ENCODE data around the gene GSE1. TPM values are rescaled to one million over a fixed set of nuclear protein-coding genes. Genes with fewer than 3 reads are reported as not detected.

The GSE1 gene
- total RNA-seq, 1 experiment from 2014 or later = 90.2 TPM

DNA sequence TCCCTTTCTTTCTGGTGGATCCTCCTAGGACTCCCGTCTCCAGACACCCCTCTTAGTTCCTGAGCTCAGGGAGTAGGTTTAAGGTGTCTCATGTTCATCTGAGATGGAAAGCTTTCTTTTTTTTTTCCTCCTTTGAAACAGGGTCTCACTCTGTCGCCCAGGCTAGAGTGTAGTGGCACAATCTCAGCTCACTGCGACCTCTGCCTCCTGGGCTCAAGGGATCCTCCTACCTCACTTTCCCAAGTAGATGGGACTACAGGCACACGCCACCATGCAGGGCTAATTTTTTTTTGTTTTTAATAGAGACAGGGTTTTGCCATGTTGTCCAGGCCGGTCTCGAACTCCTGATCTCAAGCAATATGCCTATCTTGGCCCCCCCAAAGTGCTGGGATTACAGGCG lies 3.6 kb upstream of the GSE1 start:
- Histone ChIP-seq H2AFZ (ENCODE audit: low read depth, low read length, poor library complexity, severe bottlenecking) (no peak overlapping the region), H3K9me3 (ENCODE audit: control insufficient read depth in 1 of 2, insufficient read depth in 1 of 2, low read depth in 1 of 2, low read length in 2 of 2) (no peaks in the 10 kb centered on the region), H3K4me2 (ENCODE audit: low read length) (no peak overlapping the region), H4K20me1 (ENCODE audit: insufficient read depth) (no peaks in the 10 kb centered on the region), H3K79me2 (ENCODE audit: insufficient read depth, low read length) (peaks cover 4% of the 10 kb centered on the region; the same call in 1 of the 2 replicates), H3K4me1 (ENCODE audit: control insufficient read depth in 1 of 2, insufficient read depth in 2 of 2, low read length in 2 of 2) (peaks cover 14 to 41% of the 10 kb centered on the region in 2 experiments), H3K27me3 (ENCODE audit: insufficient read depth, low read length) (no peaks in the 10 kb centered on the region), H3K4me3 (replicated peaks in 1 of 2; ENCODE audit: low read depth in 1 of 2, low read length in 2 of 2) (no peak overlapping the region), H3K9ac (ENCODE audit: low read length) (no peak overlapping the region), H3K9me2 (ENCODE audit: insufficient read depth) (no peaks in the 10 kb centered on the region), H3K27ac (ENCODE audit: low read depth, low read length) (no peak overlapping the region), H3K36me3 (ENCODE audit: control insufficient read depth in 1 of 2, insufficient read depth in 2 of 2, low read length in 2 of 2) (no peaks in the 10 kb centered on the region)
- intact Hi-C loops (cut with micrococcal nuclease) = no loop called here
- ChIA-PET POLR2A (interaction anchor here (1.6 kb wide), 1 partner anchor 95 kb away, joined by 5 read pairs; no protein-coding TSS in a partner anchor), CTCF (interaction anchor here (0.6 to 4.9 kb wide), 14 partner anchors 56 to 495 kb away, joined by 3 to 30 read pairs (median 6); no protein-coding TSS in a partner anchor), RAD21 (ENCODE audit: low non-redundant PET in 1 of 2, low total read pairs in 2 of 2, uncharacterized antibody in 2 of 2, unreplicated experiment in 2 of 2) (interaction anchor here in 1 of 2 experiments (1.3 to 2.1 kb wide), 2 partner anchors 118 to 214 kb away, joined by 3 to 11 read pairs; no protein-coding TSS in a partner anchor)
- TF ChIP-seq SIN3A (IDR thresholded peaks at IDR 0.05; ENCODE audit: low read depth) = no peak
- TF ChIP-seq FOSL1 (IDR thresholded peaks at IDR 0.05; ENCODE audit: low read depth) = no peak
- TF ChIP-seq YY1 (IDR thresholded peaks at IDR 0.05; ENCODE audit: extremely low read depth, insufficient replicate concordance, low read depth, low read length) = no peak
- no peak for TF ChIP-seq SRF (IDR thresholded peaks at IDR 0.05; ENCODE audit: low read depth)
- TF ChIP-seq POLR2AphosphoS5 (IDR thresholded peaks at IDR 0.05; ENCODE audit: low read depth, low read length) = no peak
- TF ChIP-seq, protein P1, sequence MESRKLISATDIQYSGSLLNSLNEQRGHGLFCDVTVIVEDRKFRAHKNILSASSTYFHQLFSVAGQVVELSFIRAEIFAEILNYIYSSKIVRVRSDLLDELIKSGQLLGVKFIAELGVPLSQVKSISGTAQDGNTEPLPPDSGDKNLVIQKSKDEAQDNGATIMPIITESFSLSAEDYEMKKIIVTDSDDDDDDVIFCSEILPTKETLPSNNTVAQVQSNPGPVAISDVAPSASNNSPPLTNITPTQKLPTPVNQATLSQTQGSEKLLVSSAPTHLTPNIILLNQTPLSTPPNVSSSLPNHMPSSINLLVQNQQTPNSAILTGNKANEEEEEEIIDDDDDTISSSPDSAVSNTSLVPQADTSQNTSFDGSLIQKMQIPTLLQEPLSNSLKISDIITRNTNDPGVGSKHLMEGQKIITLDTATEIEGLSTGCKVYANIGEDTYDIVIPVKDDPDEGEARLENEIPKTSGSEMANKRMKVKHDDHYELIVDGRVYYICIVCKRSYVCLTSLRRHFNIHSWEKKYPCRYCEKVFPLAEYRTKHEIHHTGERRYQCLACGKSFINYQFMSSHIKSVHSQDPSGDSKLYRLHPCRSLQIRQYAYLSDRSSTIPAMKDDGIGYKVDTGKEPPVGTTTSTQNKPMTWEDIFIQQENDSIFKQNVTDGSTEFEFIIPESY (IDR thresholded peaks at IDR 0.05; ENCODE audit: extremely low read depth, insufficient replicate concordance, low read length) = no peak
- no peak for TF ChIP-seq SP1 (IDR thresholded peaks at IDR 0.05; ENCODE audit: low read depth)
- TF ChIP-seq CEBPB (IDR thresholded peaks at IDR 0.05; ENCODE audit: low read depth) = no peak
- TF ChIP-seq, protein P2, sequence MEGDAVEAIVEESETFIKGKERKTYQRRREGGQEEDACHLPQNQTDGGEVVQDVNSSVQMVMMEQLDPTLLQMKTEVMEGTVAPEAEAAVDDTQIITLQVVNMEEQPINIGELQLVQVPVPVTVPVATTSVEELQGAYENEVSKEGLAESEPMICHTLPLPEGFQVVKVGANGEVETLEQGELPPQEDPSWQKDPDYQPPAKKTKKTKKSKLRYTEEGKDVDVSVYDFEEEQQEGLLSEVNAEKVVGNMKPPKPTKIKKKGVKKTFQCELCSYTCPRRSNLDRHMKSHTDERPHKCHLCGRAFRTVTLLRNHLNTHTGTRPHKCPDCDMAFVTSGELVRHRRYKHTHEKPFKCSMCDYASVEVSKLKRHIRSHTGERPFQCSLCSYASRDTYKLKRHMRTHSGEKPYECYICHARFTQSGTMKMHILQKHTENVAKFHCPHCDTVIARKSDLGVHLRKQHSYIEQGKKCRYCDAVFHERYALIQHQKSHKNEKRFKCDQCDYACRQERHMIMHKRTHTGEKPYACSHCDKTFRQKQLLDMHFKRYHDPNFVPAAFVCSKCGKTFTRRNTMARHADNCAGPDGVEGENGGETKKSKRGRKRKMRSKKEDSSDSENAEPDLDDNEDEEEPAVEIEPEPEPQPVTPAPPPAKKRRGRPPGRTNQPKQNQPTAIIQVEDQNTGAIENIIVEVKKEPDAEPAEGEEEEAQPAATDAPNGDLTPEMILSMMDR (IDR thresholded peaks at IDR 0.05 in 2 of 3, conservative IDR thresholded peaks at IDR 0.05 in 1 of 3; ENCODE audit: borderline replicate concordance in 1 of 3, insufficient read depth in 1 of 3, low read depth in 2 of 3, low read length in 2 of 3) = no peak
- TF ChIP-seq EGR1 (IDR thresholded peaks at IDR 0.05; ENCODE audit: low read depth) = no peak
- TF ChIP-seq, protein P3, sequence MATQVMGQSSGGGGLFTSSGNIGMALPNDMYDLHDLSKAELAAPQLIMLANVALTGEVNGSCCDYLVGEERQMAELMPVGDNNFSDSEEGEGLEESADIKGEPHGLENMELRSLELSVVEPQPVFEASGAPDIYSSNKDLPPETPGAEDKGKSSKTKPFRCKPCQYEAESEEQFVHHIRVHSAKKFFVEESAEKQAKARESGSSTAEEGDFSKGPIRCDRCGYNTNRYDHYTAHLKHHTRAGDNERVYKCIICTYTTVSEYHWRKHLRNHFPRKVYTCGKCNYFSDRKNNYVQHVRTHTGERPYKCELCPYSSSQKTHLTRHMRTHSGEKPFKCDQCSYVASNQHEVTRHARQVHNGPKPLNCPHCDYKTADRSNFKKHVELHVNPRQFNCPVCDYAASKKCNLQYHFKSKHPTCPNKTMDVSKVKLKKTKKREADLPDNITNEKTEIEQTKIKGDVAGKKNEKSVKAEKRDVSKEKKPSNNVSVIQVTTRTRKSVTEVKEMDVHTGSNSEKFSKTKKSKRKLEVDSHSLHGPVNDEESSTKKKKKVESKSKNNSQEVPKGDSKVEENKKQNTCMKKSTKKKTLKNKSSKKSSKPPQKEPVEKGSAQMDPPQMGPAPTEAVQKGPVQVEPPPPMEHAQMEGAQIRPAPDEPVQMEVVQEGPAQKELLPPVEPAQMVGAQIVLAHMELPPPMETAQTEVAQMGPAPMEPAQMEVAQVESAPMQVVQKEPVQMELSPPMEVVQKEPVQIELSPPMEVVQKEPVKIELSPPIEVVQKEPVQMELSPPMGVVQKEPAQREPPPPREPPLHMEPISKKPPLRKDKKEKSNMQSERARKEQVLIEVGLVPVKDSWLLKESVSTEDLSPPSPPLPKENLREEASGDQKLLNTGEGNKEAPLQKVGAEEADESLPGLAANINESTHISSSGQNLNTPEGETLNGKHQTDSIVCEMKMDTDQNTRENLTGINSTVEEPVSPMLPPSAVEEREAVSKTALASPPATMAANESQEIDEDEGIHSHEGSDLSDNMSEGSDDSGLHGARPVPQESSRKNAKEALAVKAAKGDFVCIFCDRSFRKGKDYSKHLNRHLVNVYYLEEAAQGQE (IDR thresholded peaks at IDR 0.05; ENCODE audit: low read depth) = no peak
- DNase-seq (ENCODE audit: low read depth, low spot score) (no peak), ATAC-seq (no peak)
- no TSS peak for BruUV-seq (replicated peaks)
